Calu3 (cell line): ENCODE data around the gene TNS1. TPM values are rescaled to one million over a fixed set of nuclear protein-coding genes. Genes with fewer than 3 reads are reported as not detected.

Experiments used
- BruUV-seq: library from RNA; stranded (reverse); fragments of 400-500 nt; replicated peaks from 2 replicates; lab custom pipeline; 2021; lab: Mats Ljungman, UMichigan
- CTCF ChIA-PET: fragments of 300-600 bp; sonication (Branson Sonifier 250); formaldehyde crosslinking; loops from one replicate; lab custom pipeline; 2022; ENCODE audit warnings: antibody characterized with exemption; lab: Charles Lee
- DNase-seq: peaks from one replicate; pipeline ENCODE4 v3.0.0; 2022
- H3K27ac Mint-ChIP-seq: one replicate; pipeline ENCODE4 v1.8.0; 2022; ENCODE audit warnings: mixed read lengths; ENCODE audit not compliant: unreplicated experiment
- H3K27me3 Mint-ChIP-seq: one replicate; pipeline ENCODE4 v1.8.0; 2022; ENCODE audit warnings: mixed read lengths; ENCODE audit not compliant: unreplicated experiment
- H3K36me3 Mint-ChIP-seq: one replicate; pipeline ENCODE4 v1.8.0; 2022; ENCODE audit warnings: mild to moderate bottlenecking, moderate library complexity, mixed read lengths; ENCODE audit not compliant: insufficient read depth, unreplicated experiment
- H3K4me1 Mint-ChIP-seq: one replicate; pipeline ENCODE4 v1.8.0; 2022; ENCODE audit warnings: mild to moderate bottlenecking, low read depth, mixed read lengths; ENCODE audit not compliant: unreplicated experiment
- H3K4me3 Mint-ChIP-seq: one replicate; pipeline ENCODE4 v1.8.0; 2022; ENCODE audit warnings: mild to moderate bottlenecking, low read depth, moderate library complexity, mixed read lengths; ENCODE audit not compliant: unreplicated experiment
- H3K9me3 Mint-ChIP-seq: one replicate; pipeline ENCODE4 v1.8.0; 2022; ENCODE audit warnings: low read depth, mixed read lengths; ENCODE audit not compliant: unreplicated experiment
- CTCF ChIP-seq: fragments of 200-600 bp; IDR thresholded peaks from one replicate; pipeline ENCODE4 v1.8.0; 2022; ENCODE audit warnings: antibody characterized with exemption; ENCODE audit not compliant: unreplicated experiment
- intact Hi-C: fragments of 100-400 bp; cut with micrococcal nuclease; formaldehyde crosslinking; loops from one replicate; pipeline ENCODE4 v1.10.0; 2022; ENCODE audit not compliant: unreplicated experiment
- total RNA-seq: library from RNA; stranded (reverse); gene quantifications from 2 replicates; pipeline ENCODE4 v1.2.3, GENCODE V29; 2022

TNS1 gene
- total RNA-seq, 1 experiment from 2014 or later: 2.2 TPM

DNA sequence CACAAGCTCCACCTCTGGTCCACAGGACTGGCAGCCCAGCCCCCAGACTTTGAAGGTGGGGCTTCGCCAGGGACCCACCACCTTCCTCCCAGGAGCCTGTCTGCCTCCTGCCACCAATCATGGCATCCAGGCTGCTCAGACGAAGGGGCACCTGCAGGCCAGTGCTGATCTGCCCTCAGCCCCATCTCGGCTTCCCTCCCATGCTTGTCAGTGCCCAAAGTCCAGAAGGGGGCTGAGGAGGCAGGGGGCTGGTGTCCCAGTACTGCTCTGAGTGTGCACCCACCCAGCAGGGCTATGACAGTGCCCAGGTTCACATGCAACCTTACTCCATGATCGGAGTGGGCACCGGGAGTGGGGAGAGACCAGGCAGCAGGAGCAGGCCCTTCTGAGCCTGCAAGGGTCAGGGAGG lies 40.9 kb upstream of the TNS1 start:
- DNase-seq: no peak
- Mint-ChIP-seq H3K9me3 (no peaks in the 10 kb centered on the region), H3K4me3 (no peak overlapping the region), H3K36me3 (no peaks in the 10 kb centered on the region), H3K27ac (no peak overlapping the region), H3K27me3 (peaks cover 77% of the 10 kb centered on the region), H3K4me1 (no peaks in the 10 kb centered on the region)
- no TSS peak for BruUV-seq
- CTCF ChIA-PET: no interaction called here
- TF ChIP-seq CTCF: no peak
- intact Hi-C loops: no loop called here

DNA sequence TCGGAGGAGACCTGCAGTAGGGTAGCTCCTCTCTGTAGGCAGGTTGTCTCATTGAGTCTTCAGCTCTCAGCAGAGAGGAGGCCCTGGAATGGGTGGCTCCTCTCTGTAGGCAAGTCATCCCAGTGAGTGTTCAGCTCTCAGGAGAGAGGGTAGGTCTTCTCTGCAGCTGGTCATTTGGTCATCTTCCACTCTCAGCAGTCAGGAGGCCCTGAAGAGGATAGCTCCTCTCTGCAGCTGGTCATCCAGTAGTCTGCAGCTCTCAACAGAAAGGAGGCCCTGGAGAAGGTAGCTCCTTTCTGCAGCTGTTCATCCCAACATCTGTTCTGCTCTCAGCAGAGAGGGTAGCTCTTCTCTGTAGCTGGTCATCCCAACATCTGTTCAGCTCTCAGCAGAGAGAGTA lies 40.3 kb upstream of the TNS1 start:
- BruUV-seq: no TSS peak
- Mint-ChIP-seq H3K9me3 (no peaks in the 10 kb centered on the region), H3K27me3 (peaks cover 77% of the 10 kb centered on the region), H3K36me3 (no peaks in the 10 kb centered on the region), H3K27ac (no peak overlapping the region), H3K4me1 (no peaks in the 10 kb centered on the region), H3K4me3 (no peak overlapping the region)
- DNase-seq: no peak
- TF ChIP-seq CTCF: no peak
- intact Hi-C loops: no loop called here
- CTCF ChIA-PET: no interaction called here

GRCh38 chr2:218041302-218042168 lies 38.7 kb upstream of the TNS1 start:
- Mint-ChIP-seq H3K27me3 (peaks cover 85% of the 10 kb centered on the region), H3K4me1 (no peaks in the 10 kb centered on the region), H3K9me3 (no peaks in the 10 kb centered on the region), H3K36me3 (no peaks in the 10 kb centered on the region), H3K27ac (no peak overlapping the region), H3K4me3 (no peak overlapping the region)
- intact Hi-C loops: no loop called here
- TF ChIP-seq CTCF: no peak
- CTCF ChIA-PET: interaction anchor here (1.4 kb wide), 1 partner anchor 256 kb away, joined by 3 read pairs; no protein-coding TSS in a partner anchor
- BruUV-seq: no TSS peak
- DNase-seq: no peak

DNA sequence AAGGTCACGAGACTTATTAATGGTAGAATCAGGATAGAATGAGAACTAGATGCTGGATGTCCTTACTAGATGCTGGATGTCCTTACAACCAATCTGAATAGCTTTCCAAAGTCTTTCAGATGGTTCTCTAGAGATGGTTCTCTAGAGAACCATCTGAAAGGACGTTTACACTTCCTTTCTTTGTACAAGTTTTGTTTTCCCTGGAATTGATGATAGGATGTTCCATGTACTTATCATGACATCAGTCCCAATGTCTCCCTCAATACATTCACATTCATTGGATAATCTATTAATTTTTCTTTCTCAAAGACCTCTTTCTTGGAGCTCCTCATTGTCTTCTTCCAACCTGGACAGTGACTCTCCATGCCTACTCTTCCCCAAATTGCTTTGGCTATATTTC lies 38.1 kb upstream of the TNS1 start:
- Mint-ChIP-seq H3K36me3 (no peaks in the 10 kb centered on the region), H3K4me1 (no peaks in the 10 kb centered on the region)
- no TSS peak for BruUV-seq

More for the DNA sequence above, 38.1 kb upstream of the TNS1 start:
- Mint-ChIP-seq H3K9me3 (no peaks in the 10 kb centered on the region), H3K4me3 (no peak overlapping the region), H3K27me3 (peaks cover 83% of the 10 kb centered on the region), H3K27ac (no peak overlapping the region)
- CTCF ChIA-PET: interaction anchor here (1.4 kb wide), 1 partner anchor 255 kb away, joined by 3 read pairs; no protein-coding TSS in a partner anchor
- TF ChIP-seq CTCF: no peak
- intact Hi-C loops: no loop called here
- DNase-seq: no peak
